Gastrocnemius medialis (tissue), 4 donors: ENCODE data around the gene EFNB2.

ENCODE experiments used
- POLR2A ChIP-seq, 2 donors: fragments of 450-650 bp; IDR thresholded peaks; one replicate each; pipeline ENCODE4 v1.6.1; 2017; ENCODE audit warnings: antibody characterized with exemption in 2 of 2, mild to moderate bottlenecking in 2 of 2, moderate library complexity in 2 of 2
- TF ChIP-seq, protein P1 (sequence below), 5 experiments: fragments of 450-650 bp in 3 of 5; fragments of 200-600 bp in 2 of 5; sonication (generic) in 2 of 5; IDR thresholded peaks in 4 of 5; conservative IDR thresholded peaks in 1 of 5; 1 replicate in 4 of 5; 2 replicates in 1 of 5; pipeline ENCODE4 v1.5.1; 2016 to 2019; ENCODE audit warnings: antibody characterized with exemption in 5 of 5, mild to moderate bottlenecking in 3 of 5, moderate library complexity in 3 of 5

- TF ChIP-seq, protein P1, sequence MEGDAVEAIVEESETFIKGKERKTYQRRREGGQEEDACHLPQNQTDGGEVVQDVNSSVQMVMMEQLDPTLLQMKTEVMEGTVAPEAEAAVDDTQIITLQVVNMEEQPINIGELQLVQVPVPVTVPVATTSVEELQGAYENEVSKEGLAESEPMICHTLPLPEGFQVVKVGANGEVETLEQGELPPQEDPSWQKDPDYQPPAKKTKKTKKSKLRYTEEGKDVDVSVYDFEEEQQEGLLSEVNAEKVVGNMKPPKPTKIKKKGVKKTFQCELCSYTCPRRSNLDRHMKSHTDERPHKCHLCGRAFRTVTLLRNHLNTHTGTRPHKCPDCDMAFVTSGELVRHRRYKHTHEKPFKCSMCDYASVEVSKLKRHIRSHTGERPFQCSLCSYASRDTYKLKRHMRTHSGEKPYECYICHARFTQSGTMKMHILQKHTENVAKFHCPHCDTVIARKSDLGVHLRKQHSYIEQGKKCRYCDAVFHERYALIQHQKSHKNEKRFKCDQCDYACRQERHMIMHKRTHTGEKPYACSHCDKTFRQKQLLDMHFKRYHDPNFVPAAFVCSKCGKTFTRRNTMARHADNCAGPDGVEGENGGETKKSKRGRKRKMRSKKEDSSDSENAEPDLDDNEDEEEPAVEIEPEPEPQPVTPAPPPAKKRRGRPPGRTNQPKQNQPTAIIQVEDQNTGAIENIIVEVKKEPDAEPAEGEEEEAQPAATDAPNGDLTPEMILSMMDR (IDR thresholded peaks at IDR 0.05 in 4 of 5, conservative IDR thresholded peaks at IDR 0.05 in 1 of 5): no peak
- TF ChIP-seq POLR2A (IDR thresholded peaks at IDR 0.05): no peak
Observed at GRCh38 chr13:106470576-106470975, 64.9 kb downstream of the EFNB2 start.
